ENCODE results near the gene LSM12. TPM values are rescaled to one million over a fixed set of nuclear protein-coding genes. Genes with fewer than 3 reads are reported as not detected.

Gene LSM12
- total RNA-seq, 1 experiment from 2014 or later, result 128 TPM

DNA sequence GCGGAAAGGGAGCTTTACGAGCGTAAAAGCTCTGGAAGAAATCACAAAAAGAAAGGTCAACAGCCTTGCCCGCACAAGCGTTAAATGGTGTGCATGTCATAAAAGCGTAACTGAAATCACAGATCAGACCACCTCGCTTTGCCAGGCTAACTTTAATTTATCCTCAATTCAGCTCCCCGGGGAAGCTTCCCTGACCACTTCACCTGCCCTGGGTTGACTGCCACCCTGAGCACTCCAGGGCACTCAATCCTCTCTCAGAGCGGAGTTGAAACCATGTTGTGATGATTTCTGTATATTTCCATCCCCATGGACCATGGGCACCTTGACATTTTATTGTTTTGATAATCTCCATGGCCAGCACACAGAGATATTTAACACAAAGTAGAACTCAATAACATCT, 78.2 kb downstream of the LSM12 start:
- no peak for DNase-seq
- peaks cover 7% of the 10 kb centered on the region for H3K27me3 ChIP-seq
- no peaks in the 10 kb centered on the region for H3K36me3 ChIP-seq
- no peaks in the 10 kb centered on the region for H3K9me3 ChIP-seq
- H3K4me3 ChIP-seq, result no peak overlapping the region

DNA sequence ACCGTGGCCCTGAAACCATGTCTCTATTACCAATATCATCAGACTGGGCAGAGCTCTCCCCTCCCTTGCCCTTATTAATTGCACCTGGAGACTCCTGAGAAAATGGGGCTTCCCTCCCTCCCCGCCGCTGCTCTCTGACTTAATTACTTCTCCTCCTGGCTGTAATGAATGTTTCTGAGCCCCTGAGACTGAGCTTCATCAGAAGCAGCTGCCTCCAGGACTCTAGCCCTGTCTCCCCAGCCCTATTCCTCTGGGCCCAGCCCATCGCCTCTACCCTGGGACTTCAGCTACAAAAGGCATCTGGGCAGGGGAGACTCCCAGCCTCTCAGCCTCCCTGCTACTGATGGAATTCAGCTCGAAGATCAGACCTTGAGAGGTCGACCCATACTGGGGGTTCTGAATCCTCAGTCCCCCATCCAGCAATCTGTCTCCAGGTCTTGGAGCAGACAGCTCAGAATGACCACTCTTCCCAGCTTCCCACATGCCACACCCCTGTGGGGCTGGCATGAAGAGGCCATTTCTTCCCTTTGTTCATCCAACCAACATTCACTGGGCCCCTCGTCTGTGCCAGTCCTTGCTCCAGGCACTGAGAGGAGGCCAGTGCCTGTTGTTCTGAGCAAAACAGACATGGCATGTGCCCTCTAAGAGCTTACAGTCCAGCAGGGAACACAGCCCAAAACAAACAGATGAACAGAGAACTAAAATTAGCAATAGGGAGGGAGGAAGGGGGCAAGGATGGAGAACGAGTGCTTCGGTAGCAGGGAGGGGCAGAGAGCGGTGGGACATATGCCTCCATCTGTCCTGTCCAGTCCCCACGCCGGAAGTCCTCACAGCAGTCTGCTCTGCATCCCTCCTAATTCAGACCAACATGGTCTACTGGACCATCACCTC, 79.1 kb downstream of the LSM12 start:
- Histone ChIP-seq H3K4me3 (no peak overlapping the region), H3K9me3 (no peaks in the 10 kb centered on the region), H3K27me3 (peaks cover 11% of the 10 kb centered on the region), H3K36me3 (no peaks in the 10 kb centered on the region)
- no peak for DNase-seq

DNA sequence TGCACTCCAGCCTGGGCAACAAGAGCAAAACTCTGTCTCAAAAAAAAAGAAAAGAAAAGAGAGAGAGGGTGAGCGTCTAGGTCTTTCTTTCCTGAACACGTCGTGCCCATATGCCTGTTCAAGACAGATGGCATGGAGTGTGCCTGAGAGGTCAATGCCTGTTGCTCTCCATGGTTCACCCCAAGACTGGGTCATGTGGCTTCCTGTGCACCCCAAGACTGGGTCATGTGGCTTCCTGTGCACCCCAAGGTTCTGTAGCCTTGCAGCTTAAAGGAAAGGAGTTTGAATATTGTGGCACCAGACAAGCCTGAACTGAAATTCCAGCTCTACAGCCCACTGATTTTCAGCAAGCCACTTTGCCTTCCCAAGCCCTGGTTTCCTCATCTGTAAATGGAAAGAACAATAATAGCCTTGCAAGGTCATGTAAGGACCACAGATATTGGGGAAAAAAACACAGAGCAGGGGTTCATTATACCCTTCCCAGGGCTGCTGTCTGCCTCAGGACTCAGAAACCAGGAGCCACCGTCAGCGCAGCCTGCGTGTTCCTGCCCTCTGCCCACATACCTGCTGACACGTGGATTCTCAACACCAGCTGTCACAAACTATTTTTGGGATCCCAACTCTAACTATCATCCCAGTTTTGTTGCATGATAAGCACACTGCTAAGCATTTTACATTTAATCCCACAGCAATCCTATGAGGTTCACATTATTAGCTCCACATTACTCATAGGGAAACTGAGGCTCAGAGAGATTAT, 80.1 kb downstream of the LSM12 start:
- Histone ChIP-seq H3K27me3 (peaks cover 17% of the 10 kb centered on the region), H3K9me3 (no peaks in the 10 kb centered on the region), H3K4me3 (no peak overlapping the region), H3K36me3 (no peaks in the 10 kb centered on the region)
- no peak for DNase-seq

DNA sequence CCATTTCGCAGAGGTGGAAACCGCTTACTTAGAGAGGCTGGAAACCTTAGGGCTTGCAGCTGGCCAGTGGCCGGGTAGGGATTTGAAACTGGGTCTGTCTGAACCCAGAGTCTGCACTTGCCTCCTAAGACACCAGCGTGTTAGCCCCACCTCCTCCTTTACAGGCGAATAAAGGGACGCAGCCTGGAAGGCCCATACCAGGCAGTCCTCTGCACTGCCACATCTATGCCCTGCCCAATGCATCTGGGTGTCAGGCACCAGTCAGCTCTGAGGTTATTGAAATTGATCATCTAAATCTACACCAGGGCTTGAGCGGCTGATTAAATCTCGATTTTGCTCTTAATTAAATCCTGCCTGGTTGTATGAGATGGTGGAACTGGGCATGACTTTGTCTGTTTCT, 82.0 kb downstream of the LSM12 start:
- no peak overlapping the region for H3K4me3 ChIP-seq
- no peak for DNase-seq
- no peaks in the 10 kb centered on the region for H3K9me3 ChIP-seq
- H3K27me3 ChIP-seq, result peaks cover 17% of the 10 kb centered on the region
- H3K36me3 ChIP-seq, result no peaks in the 10 kb centered on the region

Other genes starting within 250 kb of the LSM12 start
- 3.9 and 4.4 TPM in 2 replicates for gene MPP3, start 233.5 kb downstream of the LSM12 start, total RNA-seq (2014; rRNA removed; shearing (Covaris generic); ENCODE audit: low replicate concordance)
- gene CD300LG, start 219.5 kb downstream of the LSM12 start, total RNA-seq (2014; rRNA removed; shearing (Covaris generic); ENCODE audit: low replicate concordance), result not detected in 2 replicates
- 1.0 and 3.7 TPM in 2 replicates for gene MPP2, start 159.1 kb downstream of the LSM12 start, total RNA-seq (2014; rRNA removed; shearing (Covaris generic); ENCODE audit: low replicate concordance)
- not detected in 2 replicates for gene PPY, start 124.2 kb downstream of the LSM12 start, total RNA-seq (2014; rRNA removed; shearing (Covaris generic); ENCODE audit: low replicate concordance)
- not detected in 2 replicates for gene PYY, start 112.7 kb downstream of the LSM12 start, total RNA-seq (2014; rRNA removed; shearing (Covaris generic); ENCODE audit: low replicate concordance)
- gene NAGS, start 62.0 kb downstream of the LSM12 start, total RNA-seq (2014; rRNA removed; shearing (Covaris generic); ENCODE audit: low replicate concordance), result 1.4 TPM in 1 of 2 replicates, not detected in the other
- 33.2 and 56.8 TPM in 2 replicates for gene TMEM101, start 51.7 kb downstream of the LSM12 start, total RNA-seq (2014; rRNA removed; shearing (Covaris generic); ENCODE audit: low replicate concordance)
- 9.4 and 22.8 TPM in 2 replicates for gene G6PC3, start 4.1 kb upstream of the LSM12 start, total RNA-seq (2014; rRNA removed; shearing (Covaris generic); ENCODE audit: low replicate concordance)
- gene HDAC5, start 57.0 kb upstream of the LSM12 start, total RNA-seq (2014; rRNA removed; shearing (Covaris generic); ENCODE audit: low replicate concordance), result 31.9 and 50.4 TPM in 2 replicates
- 3.8 and 6.5 TPM in 2 replicates for gene HROB, start 75.3 kb upstream of the LSM12 start, total RNA-seq (2014; rRNA removed; shearing (Covaris generic); ENCODE audit: low replicate concordance)
- not detected in 2 replicates for gene ASB16, start 104.0 kb upstream of the LSM12 start, total RNA-seq (2014; rRNA removed; shearing (Covaris generic); ENCODE audit: low replicate concordance)
- 18.5 and 39.9 TPM in 2 replicates for gene TMUB2, start 120.3 kb upstream of the LSM12 start, total RNA-seq (2014; rRNA removed; shearing (Covaris generic); ENCODE audit: low replicate concordance)
- gene ATXN7L3, start 133.2 kb upstream of the LSM12 start, total RNA-seq (2014; rRNA removed; shearing (Covaris generic); ENCODE audit: low replicate concordance), result 37.0 and 53.2 TPM in 2 replicates
- 51.2 and 64.2 TPM in 2 replicates for gene UBTF, start 153.0 kb upstream of the LSM12 start, total RNA-seq (2014; rRNA removed; shearing (Covaris generic); ENCODE audit: low replicate concordance)
- gene SLC4A1, start 201.5 kb upstream of the LSM12 start, total RNA-seq (2014; rRNA removed; shearing (Covaris generic); ENCODE audit: low replicate concordance), result not detected in 2 replicates
- not detected in 2 replicates for gene RUNDC3A, start 241.9 kb upstream of the LSM12 start, total RNA-seq (2014; rRNA removed; shearing (Covaris generic); ENCODE audit: low replicate concordance)

All from MG63 (cell line).